DMS 273 treated with DMSO at 0.1 percent for 48 hours (cell line): ENCODE measurements around the gene CD83.
A peak's percentile ranks its signal among the peaks of the same experiment; 100 is the strongest.

Source experiments
- DNase-seq: peaks from one replicate; lab custom pipeline; 2025; lab: John Stamatoyannopoulos, UW

Gene CD83

DNA sequence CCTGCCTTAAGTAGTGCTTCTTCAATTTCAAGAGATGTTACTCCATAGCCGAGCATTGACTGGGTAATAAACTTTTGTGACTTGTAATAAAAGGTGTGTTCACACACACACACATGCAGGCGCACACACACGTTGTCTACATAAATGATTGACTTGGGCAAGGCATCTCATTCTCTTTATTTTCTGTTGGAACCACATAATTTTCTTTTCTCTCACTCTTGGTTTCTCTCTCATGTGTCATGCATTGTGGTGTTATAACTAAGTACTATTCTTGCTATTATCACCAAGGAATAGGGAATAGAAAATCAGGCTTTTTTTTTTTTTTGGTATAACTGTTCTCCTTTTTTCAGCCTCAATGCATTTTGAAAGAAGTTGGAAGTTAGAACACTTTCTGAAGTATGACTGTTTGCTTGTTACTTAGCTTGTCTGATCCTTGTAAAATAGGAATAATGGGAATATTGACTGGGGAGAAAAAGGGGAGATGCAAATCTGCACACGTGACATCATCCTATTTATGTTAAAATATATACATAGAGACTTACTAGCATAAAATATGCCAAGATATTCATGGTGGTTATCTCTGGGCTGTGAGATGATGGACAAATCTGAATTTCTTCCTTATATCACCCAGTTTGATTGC is 26.1 kb upstream of the CD83 start:
- no peak for DNase-seq

DNA sequence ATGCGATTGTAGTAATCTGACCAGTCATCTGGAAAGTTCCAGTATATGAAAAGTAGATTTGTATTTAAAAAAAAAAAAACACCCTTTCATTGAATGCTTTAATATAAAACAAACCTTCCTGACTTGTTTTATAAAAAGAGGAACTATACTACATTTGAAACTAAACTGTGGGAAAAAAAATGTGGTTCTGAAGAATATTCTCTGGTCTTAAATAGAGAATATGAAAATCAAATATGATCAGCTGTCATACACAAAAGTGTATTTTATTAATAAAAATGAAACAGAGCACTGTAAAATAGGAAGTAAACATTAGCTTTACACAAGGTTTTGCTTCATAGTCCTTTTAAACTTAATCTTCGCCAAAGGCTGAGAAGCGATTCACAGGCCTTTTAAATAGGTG is 25.3 kb upstream of the CD83 start:
- no peak for DNase-seq

DNA sequence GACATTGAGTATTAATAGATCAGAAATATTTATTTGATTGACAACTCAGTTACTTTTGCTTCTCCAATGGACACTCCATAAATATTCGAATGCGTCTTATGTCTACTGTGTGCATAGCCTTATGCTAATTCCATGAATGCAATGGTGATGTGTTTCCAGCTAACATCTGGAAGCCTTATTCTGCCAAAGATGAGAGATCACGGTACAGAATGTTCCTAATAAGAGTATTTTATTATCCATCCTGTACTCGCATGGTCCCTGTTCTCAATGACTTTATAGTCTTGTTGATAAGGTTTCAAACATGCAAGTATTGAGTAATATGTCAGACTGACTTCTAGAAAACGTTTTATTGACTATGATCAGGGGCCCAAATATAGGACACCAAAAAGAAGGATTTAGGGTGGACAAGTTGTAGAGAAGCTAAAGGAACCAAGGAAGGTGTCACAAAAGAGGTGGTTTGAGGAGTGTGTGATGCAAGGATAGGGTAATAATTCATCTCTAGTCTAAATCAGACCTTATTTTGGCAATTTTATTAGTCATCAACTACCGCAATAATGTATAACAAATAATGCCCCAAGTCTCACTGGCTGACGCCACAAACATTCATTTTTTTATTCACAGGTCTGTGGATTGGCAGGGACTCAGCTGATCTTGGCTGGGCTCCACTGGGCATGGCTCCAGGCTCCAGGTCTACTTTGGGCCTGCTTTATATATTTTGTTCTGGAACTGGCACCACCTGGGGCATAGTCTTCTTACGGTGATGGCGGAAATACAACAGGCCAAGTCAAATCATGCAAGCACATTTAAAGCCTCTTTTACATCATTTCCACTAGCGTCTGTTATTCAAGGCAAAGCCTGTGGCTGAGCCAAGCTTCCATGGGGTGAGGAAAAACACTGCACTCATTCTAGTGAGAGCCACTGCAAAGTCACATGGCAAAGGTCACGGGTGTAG is 24.5 kb upstream of the CD83 start:
- no peak for DNase-seq

DNA sequence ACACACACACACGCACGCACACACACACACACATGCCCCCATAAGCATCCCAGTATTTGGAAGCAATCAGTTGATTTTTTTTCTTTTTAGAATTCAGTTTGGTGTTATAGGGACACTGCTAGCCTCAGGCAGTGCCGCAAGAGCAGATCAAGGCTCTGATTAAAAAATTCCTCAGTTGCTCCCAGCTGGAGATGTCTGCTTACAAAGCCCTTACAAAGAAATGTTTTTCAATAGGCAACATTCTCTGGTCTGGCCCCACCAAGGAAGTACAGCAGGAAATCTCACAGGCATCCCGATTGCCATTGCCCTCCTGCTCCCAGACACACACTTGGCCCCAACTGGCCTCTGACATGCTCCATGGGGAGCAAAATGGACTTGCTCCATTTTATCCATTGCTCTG is 22.9 kb upstream of the CD83 start:
- DNase-seq = no peak

DNA sequence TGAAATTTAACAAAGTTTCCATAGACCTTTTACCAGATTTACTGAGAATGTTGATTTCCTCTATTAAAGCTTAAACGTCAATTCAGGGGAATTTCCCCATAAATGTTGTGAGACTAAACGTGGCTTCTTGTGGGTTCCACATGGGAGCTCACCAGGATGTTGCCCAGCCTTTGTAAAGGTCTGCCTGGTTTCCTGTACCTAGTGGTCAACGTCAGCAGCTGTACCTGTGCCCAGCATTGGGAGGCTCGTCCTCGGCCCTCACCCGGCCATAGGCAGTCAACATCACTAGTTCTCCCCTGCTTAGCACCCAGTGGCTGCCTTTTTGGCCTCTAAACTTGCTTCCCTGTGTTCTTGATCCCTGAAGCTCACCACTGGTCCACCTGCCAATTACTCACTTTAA is 22.1 kb upstream of the CD83 start:
- no peak for DNase-seq

DNA sequence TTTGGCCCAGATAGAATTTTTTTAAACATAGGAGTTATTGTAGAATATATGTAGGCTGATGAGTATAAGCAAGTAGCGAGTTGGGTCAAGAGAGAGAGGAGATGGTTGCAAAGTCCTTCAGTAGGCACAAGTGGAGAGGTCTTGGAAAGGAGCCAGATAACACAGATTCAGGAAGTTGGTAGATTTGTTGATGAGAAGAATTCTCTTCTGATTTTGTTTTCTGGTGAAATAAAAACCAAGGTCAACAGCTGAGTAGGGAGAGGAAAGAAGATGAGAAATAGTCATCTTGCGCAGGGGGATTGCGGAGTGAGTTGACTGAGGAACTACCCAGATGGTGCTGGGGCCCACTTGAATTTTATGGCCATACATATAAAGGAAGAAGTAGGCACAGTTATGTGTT is 17.4 kb upstream of the CD83 start:
- DNase-seq = no peak

DNA sequence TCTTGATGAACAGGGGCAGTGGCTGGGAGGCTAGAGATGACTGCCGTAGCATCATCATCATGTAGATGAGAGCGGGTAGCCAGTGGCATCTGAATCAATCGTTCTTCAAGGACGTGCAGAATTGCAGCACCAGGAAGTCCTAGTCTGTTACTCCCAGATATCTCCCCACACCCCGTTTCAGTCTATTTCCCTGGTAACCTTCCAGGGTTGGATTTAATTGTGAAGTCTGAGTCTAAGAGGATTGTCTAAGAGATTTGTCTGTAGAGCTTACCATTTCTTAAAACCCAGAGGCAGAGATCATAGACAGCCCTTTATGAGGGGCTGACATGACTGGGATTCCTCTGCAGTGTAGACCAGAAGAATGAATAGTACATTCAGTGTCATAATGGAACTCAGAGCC is 16.6 kb upstream of the CD83 start:
- no peak for DNase-seq

DNA sequence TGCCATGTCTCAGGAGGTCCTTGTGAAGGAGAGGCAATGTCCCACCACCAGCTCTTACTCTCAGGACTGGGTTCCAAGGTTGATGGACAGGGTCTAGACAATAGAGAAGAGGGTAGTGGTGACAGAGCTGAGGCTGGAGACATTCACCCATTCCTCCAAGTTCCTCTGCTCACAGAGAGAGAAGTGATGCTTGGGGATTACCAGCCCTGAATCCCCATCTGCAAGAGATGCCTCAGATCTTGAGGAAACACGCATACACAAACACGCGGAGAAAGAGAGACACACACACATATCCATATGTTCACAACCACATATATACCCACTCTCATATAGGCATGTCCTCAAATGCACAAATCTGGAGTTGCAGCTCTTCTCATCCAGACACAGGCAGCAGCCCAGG is 15.2 kb upstream of the CD83 start:
- no peak for DNase-seq

DNA sequence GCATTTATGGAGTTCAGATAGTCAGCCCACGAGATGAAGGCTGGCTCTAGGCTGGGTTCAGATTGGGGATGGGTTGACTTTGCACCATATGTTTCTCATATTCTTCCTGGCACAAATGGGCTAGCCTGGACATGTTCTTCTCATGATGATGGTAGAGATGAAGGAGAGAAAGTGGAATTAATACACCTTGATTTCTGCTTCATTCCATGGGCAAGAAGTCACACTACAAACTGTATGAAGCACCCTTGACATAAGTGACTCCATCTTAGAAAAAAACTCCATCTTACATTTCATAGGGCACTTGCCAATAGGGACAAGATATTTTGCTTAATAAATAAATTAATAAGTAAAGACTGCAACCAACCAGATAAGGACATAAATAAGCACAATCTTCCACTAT is 12.0 kb upstream of the CD83 start:
- no peak for DNase-seq

DNA sequence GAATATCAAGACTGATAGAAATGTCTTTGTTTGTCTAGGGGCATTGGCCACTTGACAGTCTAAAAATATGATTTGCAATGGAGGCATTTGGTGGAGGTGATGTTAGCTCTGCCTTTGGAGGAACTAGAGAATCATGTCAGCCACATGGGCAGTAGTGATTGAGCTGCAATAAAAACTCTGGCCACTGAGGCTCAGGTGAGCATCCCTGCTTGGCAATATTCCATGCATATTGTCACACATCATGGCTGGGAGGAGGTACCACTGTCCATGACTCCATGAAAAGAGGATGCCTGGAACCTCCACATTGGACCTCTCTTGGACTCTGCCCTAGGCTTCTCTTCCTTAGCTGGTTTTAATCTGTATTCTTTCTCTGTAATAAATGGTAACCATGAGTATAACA is 10.6 kb upstream of the CD83 start:
- DNase-seq = no peak

DNA sequence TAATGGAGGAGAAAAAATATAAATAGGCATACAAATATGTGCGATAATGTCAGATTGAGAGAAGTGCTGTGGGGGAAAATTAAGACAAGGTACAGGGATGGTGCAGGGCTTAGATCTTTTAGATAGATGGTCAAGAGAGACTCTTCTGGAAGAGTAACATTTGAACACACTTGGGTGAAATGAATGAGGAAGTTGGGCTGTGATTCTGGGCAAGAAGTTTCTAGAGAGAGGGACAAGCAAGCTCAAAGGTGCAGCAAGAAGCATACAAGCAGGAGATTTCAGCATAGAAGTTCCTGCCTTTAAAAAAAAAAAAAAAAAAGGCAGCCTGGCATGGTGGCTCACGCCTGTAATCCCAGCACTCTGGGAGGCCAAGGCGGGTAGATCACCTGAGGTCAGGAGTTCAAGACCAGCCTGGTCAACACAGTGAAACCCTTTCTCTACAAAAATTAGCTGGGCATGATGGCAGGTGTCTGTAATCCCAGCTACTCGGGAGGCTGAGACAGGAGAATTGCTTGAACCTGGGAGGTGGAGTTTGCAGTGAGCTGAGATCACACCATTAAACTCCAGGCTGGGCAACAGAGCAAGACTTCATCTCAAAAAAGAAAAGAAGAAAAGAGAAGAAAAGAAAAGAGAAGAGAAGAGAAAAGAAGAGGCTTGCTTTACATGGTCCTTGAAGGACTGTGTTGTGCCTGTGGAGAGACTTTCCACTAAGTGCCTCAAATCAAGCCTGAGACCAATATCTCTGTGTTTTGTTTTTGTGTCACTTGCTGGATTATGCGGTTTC is 9.7 kb upstream of the CD83 start:
- DNase-seq = no peak

DNA sequence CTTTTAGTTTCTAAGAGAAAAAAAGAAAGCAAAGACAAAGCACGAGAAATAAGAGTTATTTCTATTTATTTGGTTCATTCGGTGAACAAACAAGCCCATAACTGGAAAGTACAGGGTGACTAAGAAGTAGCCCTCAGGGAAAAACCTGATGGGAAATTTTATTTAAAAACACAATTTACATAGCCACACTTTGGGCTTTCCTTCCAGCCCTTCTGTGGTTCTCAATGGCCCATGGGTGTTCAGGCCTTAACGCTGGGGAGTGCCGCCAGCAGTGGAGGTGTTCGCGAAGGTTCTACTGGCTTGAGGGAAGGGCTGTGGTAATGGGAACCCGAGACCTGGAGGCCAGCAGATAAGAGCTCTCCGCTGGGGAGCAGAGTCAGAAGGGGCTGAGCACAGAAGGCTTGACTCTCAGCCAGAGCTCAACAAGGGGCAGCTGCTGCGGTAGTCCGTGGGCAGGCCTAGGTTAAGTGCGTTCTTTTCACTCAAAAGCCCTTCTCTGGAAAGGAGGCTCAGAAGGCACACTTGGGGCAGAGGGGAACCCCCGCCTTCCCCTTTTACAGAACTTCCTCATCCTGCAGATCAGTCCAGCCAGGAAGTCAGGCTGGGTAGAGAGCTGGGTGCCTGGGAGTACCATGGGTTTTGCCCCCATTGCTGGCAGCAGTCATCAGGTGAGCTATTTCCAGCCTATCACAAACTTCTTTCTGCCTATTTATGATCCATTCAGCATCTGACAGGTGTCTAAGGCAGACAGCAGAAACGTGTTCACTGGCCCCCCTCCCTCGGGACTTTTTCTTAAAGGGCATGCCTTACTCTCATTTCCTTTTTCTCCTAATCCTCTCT is 8.8 kb upstream of the CD83 start:
- DNase-seq = peak; percentile 28

DNA sequence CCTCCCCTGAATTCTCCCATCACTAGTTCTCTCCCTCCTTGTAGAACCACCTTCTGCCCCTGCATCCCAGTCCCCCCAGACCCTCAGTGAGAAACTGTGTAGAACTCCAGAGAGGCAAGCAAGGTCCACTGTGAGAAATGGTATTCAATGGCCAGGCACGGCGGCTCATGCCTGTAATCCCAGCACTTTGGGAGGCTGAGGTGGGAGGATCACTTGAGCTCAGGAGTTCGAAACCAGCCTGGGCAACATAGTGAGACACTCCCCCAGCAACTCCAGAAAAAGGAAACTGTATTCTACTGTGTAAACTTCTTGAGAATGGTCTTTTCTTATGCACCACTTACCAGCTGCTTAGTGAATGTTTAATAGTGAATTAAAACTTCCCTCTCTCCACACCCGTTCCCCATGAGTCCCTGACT is 8.2 kb upstream of the CD83 start:
- DNase-seq = no peak

DNA sequence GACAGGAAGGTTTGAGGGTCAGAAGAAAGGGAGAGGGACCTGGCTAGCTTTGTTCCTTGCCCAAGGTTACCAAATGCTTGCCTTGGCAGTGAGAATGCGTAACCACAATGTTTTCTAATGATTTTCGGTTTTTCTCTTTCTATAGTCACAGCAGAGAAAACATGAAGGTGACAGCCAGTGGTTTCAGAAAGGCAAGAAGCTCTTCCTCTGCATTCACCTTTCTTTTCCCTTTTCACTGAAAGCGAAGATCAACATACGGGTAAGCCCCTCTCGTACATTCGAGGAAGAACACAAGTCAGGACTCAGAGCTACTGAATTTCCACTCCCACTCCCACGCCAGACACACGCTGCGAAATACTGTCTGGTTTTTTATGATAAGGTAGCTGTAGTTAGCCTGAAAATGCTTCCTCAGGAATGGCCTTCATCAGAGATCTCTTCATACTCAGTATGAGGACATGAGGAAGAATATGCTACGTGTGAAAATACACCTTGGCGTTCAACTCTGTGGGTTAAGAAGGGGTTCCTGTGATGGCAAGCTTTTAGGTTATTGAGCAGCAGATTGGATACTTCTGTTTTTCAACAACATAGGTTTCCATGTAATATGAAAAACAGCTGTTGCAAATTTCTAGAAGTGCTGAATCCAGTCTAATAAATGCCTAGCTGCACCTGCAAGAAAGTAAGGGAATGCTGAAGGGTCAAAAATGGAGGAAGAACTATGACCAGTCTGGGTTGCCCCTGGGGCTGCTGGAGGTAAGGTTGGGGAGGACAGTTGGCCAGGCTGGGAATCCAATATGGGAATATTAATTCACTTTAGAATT is 7.4 kb upstream of the CD83 start:
- no peak for DNase-seq

DNA sequence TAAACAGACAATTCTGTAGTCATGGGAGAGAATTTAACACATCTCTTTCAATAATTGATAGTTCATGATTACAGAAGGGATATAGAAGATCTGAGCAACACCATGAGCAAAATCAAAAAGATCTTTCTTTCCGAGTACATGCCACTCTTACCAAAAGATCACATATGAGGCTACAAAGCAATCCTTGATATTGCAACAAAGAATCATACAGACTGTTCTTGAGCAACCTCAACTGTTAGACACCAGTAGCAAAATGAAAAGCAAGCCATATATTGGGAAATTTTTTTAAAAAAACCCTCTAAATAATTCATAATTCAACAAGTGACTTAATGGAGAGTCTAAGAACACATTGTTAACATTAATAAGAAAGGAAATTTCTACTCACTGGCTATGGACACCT is 3.6 kb upstream of the CD83 start:
- no peak for DNase-seq

DNA sequence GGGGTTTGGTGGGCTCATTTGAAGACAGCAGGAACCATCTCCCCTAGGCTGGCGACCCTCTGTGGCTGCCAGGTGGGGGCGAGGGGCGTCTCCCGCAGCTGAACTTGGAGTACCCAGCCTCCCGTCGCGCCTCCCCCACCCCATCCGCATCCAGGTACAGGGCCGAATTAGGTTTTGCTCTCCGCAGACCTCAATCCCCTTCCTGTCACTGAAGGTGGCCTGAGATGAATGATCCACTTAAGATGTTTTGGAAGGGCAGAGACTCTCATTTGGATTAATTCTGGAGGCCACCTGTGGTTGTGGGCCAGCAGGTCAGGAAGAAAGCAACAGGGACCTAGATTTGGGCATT is 493 bp downstream of the CD83 start:
- no peak for DNase-seq

DNA sequence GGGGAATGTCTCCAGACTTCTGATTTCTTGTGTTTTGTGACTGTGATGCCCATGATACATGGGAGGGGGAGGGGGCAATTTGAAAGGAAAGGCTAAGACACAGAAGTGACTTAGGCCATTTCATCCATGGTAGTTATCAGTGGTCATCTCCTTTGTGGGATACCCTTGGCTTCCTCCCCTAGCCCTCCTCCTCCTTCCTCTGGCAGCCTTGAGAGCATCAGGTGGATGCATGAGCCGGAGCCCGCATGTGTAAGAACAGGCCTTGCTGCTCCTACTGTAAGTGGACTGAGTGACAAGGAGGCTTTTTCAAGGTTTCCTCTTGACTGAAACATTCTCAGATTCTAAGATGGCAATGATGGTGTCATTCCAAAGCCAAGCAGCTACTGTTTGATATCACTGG is 874 bp downstream of the CD83 start:
- DNase-seq = no peak

DNA sequence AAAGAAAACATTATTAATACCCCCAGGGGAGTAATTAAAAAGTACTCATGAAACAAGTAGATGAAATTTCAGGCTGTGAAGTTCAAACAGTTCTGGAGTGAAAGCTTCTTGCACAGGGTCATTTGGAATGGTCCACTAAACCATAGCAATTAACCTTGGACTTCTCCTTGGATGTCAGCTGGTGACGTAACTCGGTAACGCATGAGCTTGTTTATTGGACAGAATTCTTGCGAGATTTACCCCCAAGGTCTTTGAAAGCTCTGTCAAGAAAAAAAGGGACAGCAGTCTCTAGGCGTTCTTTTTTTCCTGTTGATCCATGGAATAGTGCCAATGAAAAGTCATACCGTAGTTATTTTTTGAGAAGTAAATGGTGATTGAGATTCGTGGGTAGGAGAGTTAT is 2.2 kb downstream of the CD83 start:
- DNase-seq = no peak

DNA sequence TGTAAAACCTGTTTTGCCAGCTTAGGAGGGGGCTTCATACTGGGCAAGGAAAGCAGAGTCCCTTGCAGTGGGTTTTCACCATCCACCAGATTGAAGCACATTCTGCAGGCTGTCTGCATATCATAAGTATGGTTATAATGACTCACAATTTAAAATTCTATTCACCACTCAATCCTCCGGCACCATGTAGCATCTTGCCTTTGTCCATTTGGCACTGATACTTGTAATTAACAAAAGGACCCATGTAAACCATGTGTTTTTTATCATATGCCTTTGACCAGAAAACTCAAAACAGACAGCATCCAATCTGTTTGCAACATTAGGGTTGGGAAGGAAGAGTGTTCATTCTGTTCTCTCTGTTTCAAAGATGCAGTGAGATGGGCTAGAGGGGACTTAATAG is 3.0 kb downstream of the CD83 start:
- no peak for DNase-seq

DNA sequence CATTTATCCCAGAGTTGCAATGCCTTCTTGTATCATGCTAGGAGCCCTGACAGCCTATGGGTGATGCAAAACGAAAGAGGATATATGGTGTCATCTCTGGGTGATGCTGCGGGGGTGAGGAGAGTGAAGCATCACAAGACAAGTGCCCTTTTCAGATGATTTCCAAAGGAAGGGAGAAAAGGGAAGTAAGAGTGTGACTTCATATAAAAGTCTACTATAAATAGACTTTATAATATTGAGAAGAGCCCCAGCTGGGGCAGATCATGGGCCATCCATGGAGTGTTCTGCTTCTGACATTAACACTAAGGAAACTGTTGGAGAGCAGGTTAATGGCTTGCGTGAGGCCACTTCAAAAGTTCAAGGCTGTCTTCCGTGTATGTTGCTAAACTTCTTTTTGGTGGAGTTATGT is 4.4 kb downstream of the CD83 start:
- DNase-seq = no peak
